ENCODE measurements around the gene SAMD1.
"Not testable (repeated sequence)": the region's sequence is repeated elsewhere in the genome, so short reads cannot be mapped to it uniquely, and the experiment has no call there.

Gene SAMD1

GRCh38 chr19:14050512-14050911 is 40.0 kb downstream of the SAMD1 start:
- no peak for DNase-seq (ENCODE audit: low read depth)
- no peak for TF ChIP-seq CTCF (IDR thresholded peaks at IDR 0.05; ENCODE audit: control insufficient read depth, extremely low read depth, insufficient read depth)
- H3K4me3 ChIP-seq (ENCODE audit: low read depth, low read length), result no peak overlapping the region

- DNase-seq (ENCODE audit: low read depth), result no peak
- H3K4me3 ChIP-seq (ENCODE audit: low read depth, low read length), result no peak overlapping the region
- TF ChIP-seq CTCF (IDR thresholded peaks at IDR 0.05; ENCODE audit: control insufficient read depth, extremely low read depth, insufficient read depth), result peak; percentile 67
These were observed 42.0 kb downstream of the SAMD1 start for GRCh38 chr19:14048443-14049153.

- not testable (repeated sequence) for H3K4me3 ChIP-seq (ENCODE audit: low read depth, low read length); DNase-seq (ENCODE audit: low read depth)
These were observed 42.7 kb downstream of the SAMD1 start for GRCh38 chr19:14047866-14048265.

GRCh38 chr19:14042659-14043608 is 47.6 kb downstream of the SAMD1 start:
- peak; percentile 41; the same call in 1 of the 2 replicates for TF ChIP-seq CTCF (IDR thresholded peaks at IDR 0.05; ENCODE audit: control insufficient read depth, extremely low read depth, insufficient read depth)
- peak; percentile 14 for DNase-seq (ENCODE audit: low read depth)
- not testable (repeated sequence) for H3K4me3 ChIP-seq (ENCODE audit: low read depth, low read length)

GRCh38 chr19:14039181-14039580 is 51.4 kb downstream of the SAMD1 start:
- no peak for TF ChIP-seq CTCF (IDR thresholded peaks at IDR 0.05; ENCODE audit: control insufficient read depth, extremely low read depth, insufficient read depth)
- H3K4me3 ChIP-seq (ENCODE audit: low read depth, low read length), result no peak overlapping the region
- no peak for DNase-seq (ENCODE audit: low read depth)
